ENCODE results near the gene ELOA. TPM values are rescaled to one million over a fixed set of nuclear protein-coding genes. Genes with fewer than 3 reads are reported as not detected.

ELOA gene
- total and polyA plus RNA-seq, 2 of the 13 experiments (the other 11 are each of a cell fraction or from before 2014, with no cell fraction given) = 14.2 to 28.5 TPM

- no peak; a peak in 1 of 4 replicates for TF ChIP-seq NR2F1 (CRISPR knock-in tag; IDR thresholded peaks at IDR 0.05)
- TF ChIP-seq THAP7 (CRISPR knock-in tag; IDR thresholded peaks at IDR 0.05) = no peak
- TF ChIP-seq RFXANK (CRISPR knock-in tag; IDR thresholded peaks at IDR 0.05) = no peak
- peak; percentile 67 for TF ChIP-seq MED1 (CRISPR knock-in tag; IDR thresholded peaks at IDR 0.05)
- 0 out of 2 replicates have a peak, but pooled peaks have one; percentile 66 for TF ChIP-seq SALL2 (CRISPR knock-in tag; IDR thresholded peaks at IDR 0.05)
- TF ChIP-seq ZC3H13 (CRISPR knock-in tag; IDR thresholded peaks at IDR 0.05) = 0 out of 2 replicates have a peak, but pooled peaks have one; percentile 54
- no peak for TF ChIP-seq RARG (CRISPR knock-in tag; IDR thresholded peaks at IDR 0.05; ENCODE audit: low read depth)
- TF ChIP-seq DR1 (CRISPR knock-in tag; IDR thresholded peaks at IDR 0.05) = peak; percentile 98
- no peak for TF ChIP-seq ZNF232 (CRISPR knock-in tag; IDR thresholded peaks at IDR 0.05; ENCODE audit: borderline replicate concordance)
- TF ChIP-seq ZNF501 (CRISPR knock-in tag; IDR thresholded peaks at IDR 0.05) = peak; percentile 72; the same call in 1 of the 2 replicates
- TF ChIP-seq TFAP4 (IDR thresholded peaks at IDR 0.05; ENCODE audit: borderline replicate concordance, low read depth) = no peak; the same call in 1 of the 2 replicates
- no peak for TF ChIP-seq ZSCAN30 (CRISPR knock-in tag; IDR thresholded peaks at IDR 0.05)
- TF ChIP-seq MTF2 (CRISPR knock-in tag; IDR thresholded peaks at IDR 0.05; ENCODE audit: borderline replicate concordance) = no peak
- TF ChIP-seq NONO (IDR thresholded peaks at IDR 0.05) = no peak
- TF ChIP-seq NONO (CRISPR knock-in tag; conservative IDR thresholded peaks at IDR 0.05) = peak; percentile 53
- TF ChIP-seq JARID2 (CRISPR knock-in tag; IDR thresholded peaks at IDR 0.05; ENCODE audit: insufficient replicate concordance) = no peak
- TF ChIP-seq SMC3 (IDR thresholded peaks at IDR 0.05; ENCODE audit: low read length) = no peak
- no peak for TF ChIP-seq KDM6A (CRISPR knock-in tag; IDR thresholded peaks at IDR 0.05; ENCODE audit: low read depth)
- TF ChIP-seq ZNF407 (CRISPR knock-in tag; IDR thresholded peaks at IDR 0.05; ENCODE audit: not compliant biosample characterization) = no peak
- no peak for TF ChIP-seq RORA (CRISPR knock-in tag; IDR thresholded peaks at IDR 0.05)
These were observed 57.4 kb downstream of the ELOA start, which contains the start of gene GALE (continued) for GRCh38 chr1:23800400-23801337.
